GM12878 (cell line): ENCODE data around the gene SBF1.

Experiments used
- NFIC ChIP-seq: IDR thresholded peaks from 2 replicates; pipeline ENCODE4 v1.6.1; 2012; ENCODE audit warnings: low read depth, mild to moderate bottlenecking, inconsistent platforms, low read length, moderate library complexity
- POLR2A ChIP-seq: IDR thresholded peaks from 2 replicates; pipeline ENCODE4 v1.6.1; 2011; ENCODE audit warnings: low read depth, mild to moderate bottlenecking, low read length
- TF ChIP-seq, protein P1 (sequence below): fragments of 150-350 bp; IDR thresholded peaks from 2 replicates; pipeline ENCODE4 v1.6.1; 2016; ENCODE audit warnings: low read depth, low read length

DNA sequence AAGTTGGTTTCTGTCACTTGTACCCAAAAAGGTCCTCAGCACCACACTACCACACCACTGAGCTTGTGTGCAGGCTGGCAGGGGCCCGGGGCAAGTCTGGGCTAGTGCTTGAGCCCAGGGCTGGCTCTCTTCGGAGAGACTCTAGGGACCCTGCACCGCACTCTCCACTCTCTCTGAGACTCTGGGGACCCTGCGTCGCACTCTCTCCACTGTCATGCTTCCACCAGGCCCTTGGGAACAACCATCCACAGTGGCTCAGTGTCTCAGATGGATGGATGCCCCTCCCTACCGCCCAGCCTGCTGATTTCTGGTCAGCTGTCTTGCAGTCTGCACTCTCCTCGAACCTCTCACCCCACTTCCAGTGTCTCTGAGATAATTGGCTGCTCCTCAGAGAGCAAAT is 2.0 kb upstream of the SBF1 start:
- TF ChIP-seq POLR2A (no peak), NFIC (no peak)
- TF ChIP-seq, protein P1, sequence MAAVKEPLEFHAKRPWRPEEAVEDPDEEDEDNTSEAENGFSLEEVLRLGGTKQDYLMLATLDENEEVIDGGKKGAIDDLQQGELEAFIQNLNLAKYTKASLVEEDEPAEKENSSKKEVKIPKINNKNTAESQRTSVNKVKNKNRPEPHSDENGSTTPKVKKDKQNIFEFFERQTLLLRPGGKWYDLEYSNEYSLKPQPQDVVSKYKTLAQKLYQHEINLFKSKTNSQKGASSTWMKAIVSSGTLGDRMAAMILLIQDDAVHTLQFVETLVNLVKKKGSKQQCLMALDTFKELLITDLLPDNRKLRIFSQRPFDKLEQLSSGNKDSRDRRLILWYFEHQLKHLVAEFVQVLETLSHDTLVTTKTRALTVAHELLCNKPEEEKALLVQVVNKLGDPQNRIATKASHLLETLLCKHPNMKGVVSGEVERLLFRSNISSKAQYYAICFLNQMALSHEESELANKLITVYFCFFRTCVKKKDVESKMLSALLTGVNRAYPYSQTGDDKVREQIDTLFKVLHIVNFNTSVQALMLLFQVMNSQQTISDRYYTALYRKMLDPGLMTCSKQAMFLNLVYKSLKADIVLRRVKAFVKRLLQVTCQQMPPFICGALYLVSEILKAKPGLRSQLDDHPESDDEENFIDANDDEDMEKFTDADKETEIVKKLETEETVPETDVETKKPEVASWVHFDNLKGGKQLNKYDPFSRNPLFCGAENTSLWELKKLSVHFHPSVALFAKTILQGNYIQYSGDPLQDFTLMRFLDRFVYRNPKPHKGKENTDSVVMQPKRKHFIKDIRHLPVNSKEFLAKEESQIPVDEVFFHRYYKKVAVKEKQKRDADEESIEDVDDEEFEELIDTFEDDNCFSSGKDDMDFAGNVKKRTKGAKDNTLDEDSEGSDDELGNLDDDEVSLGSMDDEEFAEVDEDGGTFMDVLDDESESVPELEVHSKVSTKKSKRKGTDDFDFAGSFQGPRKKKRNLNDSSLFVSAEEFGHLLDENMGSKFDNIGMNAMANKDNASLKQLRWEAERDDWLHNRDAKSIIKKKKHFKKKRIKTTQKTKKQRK: no peak
